ENCODE data around the gene NOP10.
A peak's percentile ranks its signal among the peaks of the same experiment; 100 is the strongest.
"Not testable (repeated sequence)": the region's sequence is repeated elsewhere in the genome, so short reads cannot be mapped to it uniquely, and the experiment has no call there.

The NOP10 gene

DNA sequence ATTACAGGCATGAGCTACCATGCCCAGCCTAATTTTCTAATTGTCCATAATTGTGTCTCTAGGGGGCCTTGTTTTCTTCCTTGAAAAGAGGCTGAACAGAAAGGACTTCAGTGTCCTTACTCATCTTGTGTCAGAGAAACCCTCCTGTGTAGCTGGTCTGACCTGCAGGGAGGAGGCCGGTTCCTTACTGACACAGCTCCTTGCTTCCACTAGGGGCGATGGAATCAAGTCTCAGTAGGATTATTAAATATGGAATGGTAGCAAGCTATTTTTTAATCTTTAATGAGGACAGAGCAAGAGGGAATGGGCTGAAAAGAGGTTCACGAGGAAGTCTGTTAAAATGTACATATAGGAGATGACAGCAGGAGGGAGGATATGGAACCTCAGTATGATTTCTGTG, 15.4 kb upstream of the NOP10 start:
- no peak for DNase-seq

GRCh38 chr15:34357653-34358052, 14.7 kb upstream of the NOP10 start:
- DNase-seq: no peak

DNA sequence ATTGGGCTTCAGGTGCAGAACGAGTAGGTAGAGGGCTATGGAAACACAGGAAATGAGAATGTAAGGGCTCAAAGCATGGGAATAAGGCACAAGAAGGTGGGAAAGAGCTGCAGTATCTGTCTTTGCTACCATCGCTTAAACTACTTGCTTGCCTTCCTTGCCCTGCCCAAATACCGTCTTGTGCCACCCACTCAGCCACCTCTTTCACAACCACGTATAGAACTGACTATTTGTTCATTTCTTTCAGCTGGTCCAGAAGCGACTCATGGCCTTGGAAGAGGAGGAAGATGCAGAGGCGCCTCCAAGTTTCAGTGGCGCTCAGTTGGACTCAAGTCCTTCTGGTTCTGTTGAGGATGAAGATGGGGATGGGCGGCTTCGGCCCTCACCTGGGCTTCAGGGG, 12.3 kb upstream of the NOP10 start:
- DNase-seq: no peak

GRCh38 chr15:34354286-34354685, 11.3 kb upstream of the NOP10 start:
- no peak for DNase-seq

DNA sequence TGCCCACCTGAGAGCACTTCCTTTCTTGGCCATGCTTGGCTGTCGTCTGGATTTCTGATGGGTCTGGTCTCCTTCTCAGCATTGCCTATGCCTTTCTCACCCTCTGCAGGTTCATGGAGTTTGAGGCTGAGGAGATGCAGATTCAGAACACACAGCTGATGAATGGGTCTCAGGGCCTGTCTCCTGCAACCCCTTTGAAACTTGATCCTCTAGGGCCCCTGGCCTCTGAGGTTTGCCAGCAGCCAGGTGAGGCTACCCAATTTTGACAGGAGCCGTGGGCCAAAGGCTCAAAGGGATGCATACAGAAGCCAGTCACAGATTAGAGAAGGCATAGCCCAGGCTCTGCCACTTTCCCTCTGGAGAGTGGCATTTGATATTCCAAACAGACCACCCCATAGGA, 10.7 kb upstream of the NOP10 start:
- no peak for DNase-seq

DNA sequence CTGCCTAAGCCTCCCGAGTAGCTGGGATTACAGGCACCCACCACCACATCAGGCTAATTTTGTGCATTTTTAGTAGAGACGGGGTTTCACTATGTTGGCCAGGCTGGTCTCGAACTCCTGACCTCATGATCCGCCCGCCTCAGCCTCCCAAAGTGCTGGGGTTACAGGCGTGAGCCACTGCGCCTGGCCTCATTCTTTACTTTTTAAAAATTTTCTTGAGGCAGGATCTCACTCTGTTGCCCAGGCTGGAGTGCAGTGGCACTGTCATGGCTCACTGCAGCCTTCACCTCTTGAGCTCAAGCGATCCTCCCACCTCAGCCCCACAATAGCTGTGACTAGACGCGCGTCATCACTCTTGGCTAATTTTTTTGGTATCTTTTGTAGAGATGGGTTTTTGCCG, 10.1 kb upstream of the NOP10 start:
- DNase-seq: not testable (repeated sequence)

DNA sequence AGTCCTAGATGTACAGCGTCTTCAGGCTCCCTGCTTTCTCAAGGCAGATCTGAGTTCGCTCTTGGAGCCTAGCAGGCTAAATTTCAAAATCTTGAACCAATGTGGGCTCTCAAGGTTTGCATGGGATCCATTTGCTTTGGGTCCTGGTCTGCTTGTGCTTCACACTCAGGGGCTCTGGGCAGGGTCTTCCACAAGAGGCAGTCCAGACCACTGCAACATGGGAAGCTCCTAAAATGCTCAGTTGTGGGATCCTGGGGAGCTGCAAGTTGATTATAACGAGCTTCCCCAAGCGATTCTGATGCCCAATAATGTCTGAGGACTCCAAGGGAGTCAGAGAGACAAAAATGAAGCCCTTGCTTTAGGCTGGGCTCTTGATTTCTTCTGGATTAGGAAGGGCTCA, 6.8 kb upstream of the NOP10 start:
- no peak for DNase-seq

GRCh38 chr15:34348735-34349300, 5.9 kb upstream of the NOP10 start:
- no peak for DNase-seq

- DNase-seq: no peak
Measured at GRCh38 chr15:34347951-34348638, 5.2 kb upstream of the NOP10 start.

DNA sequence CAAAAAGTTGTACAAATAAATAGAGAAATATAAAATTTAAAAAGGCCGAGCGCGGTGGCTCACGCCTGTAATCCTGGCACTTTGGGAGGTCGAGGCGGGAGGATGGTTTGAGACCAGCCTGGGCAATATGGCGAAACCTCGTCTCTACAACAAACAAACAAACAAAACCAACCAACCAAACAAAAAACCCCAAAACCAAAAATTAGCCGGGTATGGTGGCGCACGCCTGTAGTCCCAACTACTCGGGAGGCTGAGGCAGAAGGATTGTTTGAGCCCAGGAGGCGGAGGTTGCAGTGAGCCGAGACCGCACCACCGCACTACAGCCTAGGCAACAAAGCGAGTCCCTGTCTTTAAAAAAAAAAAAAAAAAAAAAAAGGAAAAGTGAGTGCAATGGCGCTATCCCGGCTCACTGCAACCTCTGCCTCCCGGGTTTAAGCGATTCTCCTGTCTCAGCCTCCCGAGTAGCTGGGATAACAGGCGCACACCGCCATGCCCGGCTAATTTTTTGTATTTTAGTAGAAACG, 661 bp downstream of the NOP10 start:
- DNase-seq: not testable (repeated sequence)

GRCh38 chr15:34341381-34342212, 1.3 kb downstream of the NOP10 start:
- DNase-seq: no peak

GRCh38 chr15:34339946-34340345, 3.0 kb downstream of the NOP10 start:
- no peak for DNase-seq

GRCh38 chr15:34338347-34338746, 4.6 kb downstream of the NOP10 start:
- DNase-seq: no peak

GRCh38 chr15:34337557-34338306, 5.2 kb downstream of the NOP10 start, which contains the start of gene SLC12A6:
TSS of gene SLC12A6 (minus strand) at chr15:34337781. CDS start at chr15:34336680, 1,101 bp downstream.
- DNase-seq: peak; percentile 40

GRCh38 chr15:34336991-34337556, 5.9 kb downstream of the NOP10 start:
- no peak for DNase-seq

DNA sequence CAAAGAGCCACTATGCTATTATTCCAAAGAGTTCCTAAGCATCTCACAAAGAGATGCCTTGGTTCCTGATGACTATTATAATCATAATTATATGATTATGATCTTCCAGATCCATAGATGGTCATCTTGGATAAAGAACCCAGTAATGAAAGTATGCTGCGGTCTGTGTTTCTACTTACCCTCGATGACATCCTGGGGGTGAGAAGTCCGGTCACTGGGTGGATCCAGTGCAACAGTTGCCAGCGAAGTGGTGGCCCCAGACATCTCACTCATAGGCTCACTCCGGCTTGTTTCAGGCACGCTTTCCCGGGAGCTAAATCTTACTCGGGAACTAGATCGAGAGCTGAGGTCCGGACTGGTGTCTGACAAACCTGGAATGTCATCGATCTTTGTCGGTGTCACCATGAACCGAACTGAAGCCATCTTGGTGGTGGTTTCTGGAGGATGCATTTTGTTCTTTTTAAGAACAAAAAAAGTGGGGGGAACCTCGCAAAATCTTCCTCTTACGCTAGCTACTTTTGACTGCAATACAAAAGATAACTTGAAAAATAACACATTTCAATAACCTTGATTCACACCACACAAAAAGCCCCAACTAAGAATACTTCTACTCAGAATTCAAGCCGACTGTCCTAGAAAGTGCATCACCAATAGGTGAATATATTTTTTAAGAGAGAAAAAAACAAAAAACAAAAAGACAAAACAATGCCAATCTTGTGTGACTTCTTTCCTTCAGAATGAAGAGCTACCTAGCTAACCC, 6.5 kb downstream of the NOP10 start:
- DNase-seq: no peak

DNA sequence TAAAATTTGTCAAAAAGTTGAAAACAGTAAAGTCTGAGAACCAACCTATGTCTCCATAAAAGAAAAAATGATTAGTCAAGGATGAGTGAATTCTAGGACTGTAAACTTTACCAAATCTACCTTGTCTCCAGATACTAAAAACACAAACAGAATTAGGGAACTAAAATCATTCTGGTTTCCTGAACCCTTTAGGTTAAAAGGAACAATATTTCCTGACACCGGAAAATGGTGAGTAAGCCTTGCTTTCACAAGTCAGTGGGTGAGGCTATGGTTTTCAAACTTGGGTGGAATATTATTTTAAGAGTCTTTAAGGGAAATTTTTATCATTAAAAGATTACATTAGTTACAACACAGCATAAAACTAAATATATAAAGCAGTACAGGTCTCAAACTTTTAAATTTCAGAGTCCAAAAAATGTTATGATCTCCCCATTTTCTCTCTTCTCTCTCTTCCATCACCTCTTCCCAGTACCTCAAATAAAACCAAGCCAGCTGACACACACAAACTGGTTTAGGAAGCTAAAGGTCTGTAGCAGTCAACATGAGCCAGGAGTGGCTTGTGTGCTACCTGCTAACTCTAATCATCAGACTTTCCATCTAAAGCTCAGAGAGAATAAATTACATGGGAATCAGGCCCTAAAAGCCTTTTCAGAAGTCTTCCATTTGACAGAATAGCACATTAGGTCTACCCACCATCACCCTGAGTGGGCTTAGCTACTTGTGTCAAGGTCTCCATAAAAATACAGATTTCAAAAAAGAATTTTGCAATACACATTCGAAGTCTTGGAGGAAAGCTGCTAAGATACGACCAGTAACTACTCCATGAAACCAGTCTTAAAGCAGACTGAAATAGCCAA, 7.5 kb downstream of the NOP10 start:
- DNase-seq: no peak

DNA sequence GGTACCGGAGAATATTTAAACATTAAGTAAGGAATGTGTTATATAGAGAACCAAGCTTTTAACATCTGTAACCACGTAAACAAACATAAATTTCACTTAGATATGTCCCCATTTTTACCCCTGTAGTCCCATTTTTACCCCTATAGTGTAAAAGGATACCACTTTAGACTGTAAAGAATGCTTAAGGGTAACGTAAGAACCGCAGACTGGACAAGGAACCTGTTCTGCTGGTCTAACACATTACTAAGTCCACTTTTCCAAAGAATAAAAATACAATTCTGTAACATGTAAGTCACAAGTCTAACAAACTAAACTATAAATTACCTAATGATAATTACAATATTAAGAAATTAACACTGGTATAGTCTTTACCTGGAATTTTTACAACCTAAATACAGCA, 8.3 kb downstream of the NOP10 start:
- no peak for DNase-seq

- no peak for DNase-seq
Measured at GRCh38 chr15:34332553-34333120, 10.3 kb downstream of the NOP10 start.

GRCh38 chr15:34331809-34332208, 11.1 kb downstream of the NOP10 start:
- peak; percentile 50 for DNase-seq

Data from DMS79 treated with DMSO at 0.1 percent for 48 hours (cell line).